Daoy (cell line): Measurements from ENCODE around the gene HES4. TPM values are rescaled to one million over a fixed set of nuclear protein-coding genes. Genes with fewer than 3 reads are reported as not detected.

ENCODE experiments used
- DNase-seq: peaks from one replicate; pipeline ENCODE4 v3.0.0-alpha.2; 2015; ENCODE audit warnings: low read depth
- total RNA-seq: library from RNA; depleted of rRNA; stranded (reverse); fragments of >200 nt; shearing (Covaris generic); gene quantifications from 2 replicates; pipeline ENCODE4 v1.2.3, GENCODE V29; 2014; rRNA removed

Gene HES4
- 30.1 and 36.3 TPM in 2 replicates for total RNA-seq

- DNase-seq: peak; percentile 97
Measured at GRCh38 chr1:999725-1000356, at the start of gene HES4. Gene HES4, minus strand, starts transcription at chr1:1000097. Its CDS starts 124 bp downstream, at chr1:999973.

GRCh38 chr1:1048765-1049164, 48.9 kb upstream of the HES4 start:
- no peak for DNase-seq

GRCh38 chr1:1047963-1048362, 48.1 kb upstream of the HES4 start:
- DNase-seq: no peak

- no peak for DNase-seq
Measured at GRCh38 chr1:1047407-1047806, 47.5 kb upstream of the HES4 start.

GRCh38 chr1:1046767-1047166, 46.9 kb upstream of the HES4 start:
- no peak for DNase-seq

GRCh38 chr1:1046243-1046642, 46.3 kb upstream of the HES4 start:
- no peak for DNase-seq

GRCh38 chr1:1045129-1045528, 45.2 kb upstream of the HES4 start:
- no peak for DNase-seq

GRCh38 chr1:1044455-1045078, 44.7 kb upstream of the HES4 start:
- no peak for DNase-seq

- DNase-seq: no peak
Measured at GRCh38 chr1:1043921-1044320, 44.0 kb upstream of the HES4 start.

GRCh38 chr1:1043411-1043810, 43.5 kb upstream of the HES4 start:
- DNase-seq: no peak

GRCh38 chr1:1042835-1043234, 42.9 kb upstream of the HES4 start:
- no peak for DNase-seq

- no peak for DNase-seq
Measured at GRCh38 chr1:1041873-1042272, 42.0 kb upstream of the HES4 start.

GRCh38 chr1:1041092-1041523, 41.2 kb upstream of the HES4 start:
- DNase-seq: no peak

GRCh38 chr1:1040004-1040991, 40.4 kb upstream of the HES4 start:
- DNase-seq: peak; percentile 96

GRCh38 chr1:1039145-1039910, 39.4 kb upstream of the HES4 start:
- DNase-seq: no peak

- no peak for DNase-seq
Measured at GRCh38 chr1:1038694-1039093, 38.8 kb upstream of the HES4 start.

- no peak for DNase-seq
Measured at GRCh38 chr1:1037366-1038327, 37.8 kb upstream of the HES4 start.

GRCh38 chr1:1035291-1035943, 35.5 kb upstream of the HES4 start:
- no peak for DNase-seq

GRCh38 chr1:1034439-1034781, 34.5 kb upstream of the HES4 start:
- no peak for DNase-seq
